IPS-NIHi11 (cell line): ENCODE data around the gene ARL5A.
"Not testable (repeated sequence)": the region's sequence is repeated elsewhere in the genome, so short reads cannot be mapped to it uniquely, and the experiment has no call there.

ENCODE experiments used
- DNase-seq: peaks from one replicate; pipeline ENCODE4 v3.0.0; 2012; ENCODE audit warnings: mixed read lengths, low spot score

ARL5A gene

DNA sequence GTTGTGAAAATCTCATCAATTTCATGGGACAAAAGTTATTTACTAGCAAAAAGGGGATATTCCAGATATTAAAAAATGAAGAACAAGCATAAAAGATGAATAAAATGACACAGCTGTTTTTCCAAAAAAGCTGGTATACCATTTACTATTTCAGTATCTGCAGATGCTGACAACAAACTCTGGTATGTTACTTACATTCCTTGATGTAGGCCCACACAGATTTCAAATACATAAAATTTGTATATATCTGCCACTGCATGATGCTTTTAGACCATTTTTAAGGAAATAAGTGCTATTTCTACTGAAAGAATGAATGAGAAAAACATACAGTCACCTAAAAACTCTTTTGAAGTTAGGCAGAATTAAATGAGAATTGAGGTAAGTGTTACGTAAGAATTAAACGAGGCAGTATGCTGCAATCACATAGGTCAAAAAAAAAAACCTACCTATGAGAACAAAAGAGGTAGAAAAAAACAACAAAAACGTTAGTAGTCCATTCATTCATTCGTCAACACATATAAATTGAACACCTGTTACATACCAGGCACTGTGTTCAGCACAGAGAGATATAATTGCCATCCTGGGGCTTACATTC is 32.5 kb downstream of the ARL5A start:
- no peak for DNase-seq

DNA sequence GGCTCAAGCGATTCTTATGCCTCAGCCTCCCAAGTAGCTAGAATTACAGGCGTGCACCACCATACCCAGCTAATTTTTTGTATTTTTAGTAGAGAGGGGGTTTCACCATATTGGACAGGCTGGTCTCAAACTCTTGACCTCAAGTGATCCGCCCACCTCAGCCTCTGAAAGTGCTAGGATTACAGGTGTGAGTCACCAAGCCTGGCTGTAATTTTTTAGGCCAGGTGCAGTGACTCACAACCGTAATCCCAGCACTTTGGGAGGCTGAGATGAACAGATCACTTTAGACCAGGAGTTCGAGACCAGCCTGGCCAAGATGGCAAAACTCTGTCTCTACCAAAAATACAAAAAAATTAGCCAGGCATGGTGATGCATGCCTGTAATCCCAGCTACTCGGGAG is 33.8 kb downstream of the ARL5A start:
- DNase-seq: not testable (repeated sequence)

DNA sequence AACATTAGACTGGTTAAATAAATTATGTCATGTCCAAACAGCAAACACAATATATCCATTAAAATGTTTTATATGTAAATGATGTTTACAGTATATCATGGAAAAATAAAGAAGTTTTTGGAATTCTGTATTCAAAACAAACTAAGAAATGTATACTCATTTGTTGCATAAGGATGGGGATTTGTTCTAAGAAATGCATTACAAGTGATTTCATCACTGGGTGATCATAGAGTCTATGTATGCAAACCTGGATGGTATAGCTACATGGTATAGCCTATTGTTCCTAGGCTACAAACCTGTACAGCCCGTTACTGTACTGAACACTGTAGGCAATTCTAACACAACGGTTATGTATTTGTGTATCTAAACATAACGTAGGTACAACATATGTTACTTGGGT is 35.1 kb downstream of the ARL5A start:
- DNase-seq: no peak

DNA sequence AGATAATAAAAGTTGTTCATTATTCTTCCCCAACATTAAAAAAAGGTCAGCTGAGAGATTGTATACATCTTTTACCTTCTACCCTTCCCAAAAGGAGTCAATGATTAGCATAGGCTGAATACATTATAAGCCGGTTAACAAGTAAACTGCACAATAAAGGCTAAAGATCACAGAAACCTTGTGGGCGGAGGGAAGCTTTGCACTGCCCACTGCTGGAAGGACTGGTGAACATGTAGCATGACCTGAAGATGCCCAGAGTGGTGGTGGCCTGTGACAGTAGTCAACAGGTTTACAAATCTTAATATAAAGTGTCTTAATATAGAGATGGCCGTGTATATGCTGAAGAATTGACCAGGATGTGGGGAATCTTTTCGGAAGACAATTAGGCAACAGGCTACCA is 35.6 kb downstream of the ARL5A start:
- no peak for DNase-seq

GRCh38 chr2:151791545-151791944 is 36.7 kb downstream of the ARL5A start:
- no peak for DNase-seq

DNA sequence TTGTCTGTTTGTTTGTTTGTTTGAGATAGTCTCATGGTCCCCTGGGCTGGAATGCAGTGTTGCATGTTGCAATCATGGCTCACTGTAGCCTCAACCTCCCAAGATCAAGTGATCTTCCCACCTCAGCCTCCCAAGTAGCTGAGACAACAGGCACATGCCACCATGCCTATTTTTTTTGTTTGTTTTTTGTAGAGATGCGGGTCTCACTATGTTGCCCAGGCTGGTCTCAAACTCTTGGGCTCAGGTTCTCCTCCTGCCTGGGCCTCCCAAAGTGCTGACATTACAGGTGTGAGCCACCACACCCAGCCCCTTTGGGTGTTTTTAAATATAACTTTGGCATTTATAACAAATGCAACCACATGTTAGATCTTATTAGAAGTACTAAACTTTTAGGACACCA is 37.5 kb downstream of the ARL5A start:
- no peak for DNase-seq

DNA sequence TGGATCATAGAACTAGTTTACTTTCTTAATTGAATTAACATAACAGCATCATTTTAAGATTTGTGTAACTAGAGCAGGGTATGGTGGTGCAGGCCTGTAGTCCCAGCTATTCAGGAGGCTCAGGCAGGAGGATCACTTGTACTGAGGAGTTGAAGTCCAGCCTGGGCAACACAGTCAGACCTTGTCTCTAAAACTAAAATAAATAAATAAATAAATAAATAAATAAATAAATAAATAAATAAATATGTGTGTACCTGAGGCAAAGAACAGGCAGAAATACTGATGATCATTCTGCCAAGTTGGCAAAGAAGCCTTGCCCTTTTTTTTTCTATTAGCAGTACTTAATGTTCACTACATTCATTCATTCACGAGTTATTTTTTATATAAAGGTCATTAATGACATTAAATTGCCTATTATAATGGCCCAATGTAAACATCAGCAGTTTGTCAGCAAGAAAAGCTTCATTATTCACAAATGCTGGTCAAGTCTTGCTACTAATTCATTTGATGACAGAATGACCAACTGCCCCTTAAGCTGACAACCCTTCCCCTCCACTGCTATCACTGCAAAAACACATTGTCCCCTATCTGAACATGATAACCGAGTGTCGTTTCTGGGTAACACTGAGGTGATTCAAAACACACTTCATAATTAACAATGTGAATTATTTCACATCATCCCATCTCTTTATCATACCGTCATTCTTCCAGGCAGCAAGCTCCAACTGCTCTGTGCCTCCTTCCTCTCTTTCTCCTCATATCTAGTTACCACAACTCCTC is 39.0 kb downstream of the ARL5A start:
- no peak for DNase-seq

DNA sequence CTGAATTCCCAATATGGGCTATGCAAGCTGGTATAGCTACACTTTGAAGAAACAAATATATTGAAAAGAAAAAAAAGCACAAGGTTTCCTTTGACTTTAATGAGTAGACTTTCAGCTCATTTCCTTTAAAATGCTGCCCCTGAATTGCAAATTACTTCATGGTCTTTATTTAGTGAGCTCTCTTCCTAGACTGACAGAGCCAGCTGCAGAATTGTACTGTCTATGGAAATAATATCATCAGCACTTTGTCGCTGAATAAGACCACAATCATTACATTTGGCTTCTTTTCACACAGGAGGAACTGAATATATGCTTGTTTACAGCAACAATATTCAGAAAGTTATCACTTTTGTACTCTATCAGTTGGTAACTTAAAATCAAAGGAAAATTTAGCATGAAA is 41.7 kb downstream of the ARL5A start:
- DNase-seq: no peak

DNA sequence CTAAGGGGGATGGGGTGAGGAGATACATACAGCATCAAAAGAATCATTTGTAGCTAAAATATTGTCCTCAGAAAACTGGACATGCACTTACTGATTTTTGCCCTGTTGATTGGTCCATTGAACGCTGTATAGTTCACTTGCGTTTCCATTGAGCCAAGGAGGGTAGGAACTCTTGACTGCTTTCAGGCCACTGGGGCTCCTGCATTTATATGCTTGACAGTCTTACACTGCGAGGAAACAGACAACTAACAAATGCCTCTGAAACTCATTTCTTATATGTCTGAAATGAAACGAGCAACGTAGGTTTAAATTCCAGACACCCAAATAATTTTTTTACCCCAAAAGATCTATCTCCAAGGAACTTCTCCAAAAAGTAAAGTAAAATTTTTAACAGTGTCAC is 42.1 kb downstream of the ARL5A start:
- DNase-seq: no peak

GRCh38 chr2:151783133-151783520 is 45.1 kb downstream of the ARL5A start:
- no peak for DNase-seq

DNA sequence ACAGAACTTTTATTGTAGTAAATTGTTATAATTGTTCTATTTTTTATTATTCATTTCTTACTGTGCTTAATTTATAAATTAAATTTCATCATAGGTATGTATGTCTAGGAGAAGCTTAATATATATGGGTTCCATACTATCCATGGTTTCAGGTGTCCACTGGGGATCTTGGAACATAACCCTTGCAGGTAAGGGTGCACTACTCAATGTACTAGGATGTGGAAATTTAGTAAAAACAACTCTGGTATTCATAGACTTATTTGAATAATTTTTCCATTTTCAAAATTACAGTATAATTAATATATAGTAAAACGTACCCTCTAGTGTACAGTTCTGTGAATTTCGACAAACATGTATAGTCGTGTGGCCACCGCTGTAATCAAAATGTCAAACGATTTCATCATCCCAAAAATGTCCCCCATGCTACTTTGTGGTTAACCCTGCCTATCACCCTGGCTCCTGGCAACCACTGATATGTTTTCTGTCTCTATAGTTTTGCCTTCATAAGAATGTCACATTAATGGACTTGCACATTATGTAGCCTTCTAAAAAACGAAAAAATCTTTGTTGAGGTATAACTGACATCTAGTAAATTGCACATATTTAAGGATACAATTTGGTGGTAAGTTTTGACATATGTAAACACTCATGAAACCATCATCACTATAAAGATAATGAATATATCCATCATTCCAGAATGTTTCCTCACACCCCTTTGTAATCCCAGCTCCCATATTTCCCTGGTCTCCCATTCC is 45.7 kb downstream of the ARL5A start:
- no peak for DNase-seq

GRCh38 chr2:151781642-151782041 is 46.6 kb downstream of the ARL5A start:
- DNase-seq: no peak

DNA sequence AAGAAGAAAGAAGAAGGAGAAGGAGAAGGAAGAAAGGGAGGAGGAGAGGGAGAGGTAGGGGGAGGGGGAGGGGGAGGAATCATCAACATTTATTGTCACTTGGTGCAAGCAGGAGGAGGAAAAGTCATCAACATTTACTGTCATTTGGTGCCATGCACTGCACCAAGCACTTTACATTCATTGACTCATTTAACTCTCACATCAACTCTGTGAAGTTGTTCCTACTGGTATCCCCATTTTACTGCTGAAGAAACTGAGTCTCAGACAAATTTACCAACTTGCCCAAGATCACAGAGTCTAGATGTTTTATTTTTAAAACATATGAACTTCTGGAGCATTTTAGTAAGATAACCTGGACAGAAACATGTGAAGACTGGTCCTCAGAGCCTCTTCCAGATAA is 47.3 kb downstream of the ARL5A start:
- no peak for DNase-seq

GRCh38 chr2:151777935-151778334 is 50.3 kb downstream of the ARL5A start:
- DNase-seq: no peak

DNA sequence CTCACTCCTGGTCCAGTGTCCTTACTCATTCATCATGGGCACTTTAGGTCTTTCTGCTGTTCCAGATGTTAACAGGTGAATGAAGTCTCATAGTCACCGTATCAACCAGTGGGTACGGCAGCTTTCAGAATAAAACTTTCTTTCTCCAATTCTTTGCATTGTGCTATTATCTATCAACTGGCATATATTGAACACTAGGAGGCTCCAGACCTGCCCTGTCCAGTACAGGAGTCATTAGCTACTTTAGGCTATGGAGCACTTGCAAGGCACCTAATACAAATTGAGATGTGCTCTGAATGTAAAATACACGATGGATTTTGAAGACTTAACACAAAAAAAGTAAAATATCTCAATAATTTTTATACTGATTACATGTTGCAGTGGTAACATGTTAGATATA is 50.7 kb downstream of the ARL5A start:
- no peak for DNase-seq

- DNase-seq: no peak
These were observed 51.9 kb downstream of the ARL5A start for GRCh38 chr2:151776367-151776766.

DNA sequence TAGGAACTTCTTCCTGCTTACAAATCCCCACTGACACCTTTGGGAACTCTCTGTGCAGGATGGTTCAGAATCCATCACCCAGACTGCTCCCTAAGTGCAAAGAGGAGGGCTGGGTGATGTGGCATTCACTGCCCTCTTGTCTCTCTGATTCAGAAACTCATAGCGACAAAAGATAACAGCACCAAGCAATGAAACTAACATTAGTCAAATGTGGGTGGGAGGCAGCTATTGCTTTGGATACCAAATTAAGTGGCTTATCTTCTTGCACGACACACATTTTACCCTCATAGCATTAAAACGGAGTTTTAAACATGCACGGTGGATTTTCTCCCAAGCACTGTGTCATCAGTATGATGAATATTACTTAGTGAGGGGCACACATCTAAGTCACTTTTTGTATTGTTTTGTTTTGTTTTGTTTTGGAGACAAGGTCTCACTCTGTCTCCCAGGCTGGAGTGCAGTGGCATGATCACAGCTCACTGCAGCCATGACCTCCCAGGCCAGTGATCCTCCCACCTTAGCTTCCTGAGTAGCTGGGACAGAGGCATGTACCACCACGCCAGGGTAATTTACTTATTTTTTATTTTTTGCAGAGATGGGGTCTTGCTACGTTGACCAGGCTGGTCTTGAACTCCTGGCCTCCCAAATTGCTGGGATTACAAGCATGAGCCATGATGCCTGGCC is 53.0 kb downstream of the ARL5A start:
- DNase-seq: no peak

DNA sequence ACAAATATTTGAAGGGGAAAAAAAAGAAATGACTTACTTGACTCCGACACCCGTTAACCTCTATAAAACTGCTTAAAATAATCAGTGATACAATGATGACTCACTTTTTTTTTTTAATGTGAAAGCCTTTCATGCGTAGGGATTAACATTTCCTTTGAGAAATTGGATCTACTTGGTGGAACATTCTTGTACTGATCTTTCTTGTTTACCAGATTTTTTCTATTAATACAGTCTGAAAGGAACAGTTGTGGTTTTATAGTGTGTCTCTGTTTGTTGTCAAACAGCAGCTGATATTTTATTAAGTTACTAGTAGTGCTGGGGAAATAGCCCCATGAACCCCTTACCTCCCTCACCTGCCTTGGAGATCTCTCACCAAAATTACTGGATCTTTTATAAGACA is 53.7 kb downstream of the ARL5A start:
- DNase-seq: no peak

DNA sequence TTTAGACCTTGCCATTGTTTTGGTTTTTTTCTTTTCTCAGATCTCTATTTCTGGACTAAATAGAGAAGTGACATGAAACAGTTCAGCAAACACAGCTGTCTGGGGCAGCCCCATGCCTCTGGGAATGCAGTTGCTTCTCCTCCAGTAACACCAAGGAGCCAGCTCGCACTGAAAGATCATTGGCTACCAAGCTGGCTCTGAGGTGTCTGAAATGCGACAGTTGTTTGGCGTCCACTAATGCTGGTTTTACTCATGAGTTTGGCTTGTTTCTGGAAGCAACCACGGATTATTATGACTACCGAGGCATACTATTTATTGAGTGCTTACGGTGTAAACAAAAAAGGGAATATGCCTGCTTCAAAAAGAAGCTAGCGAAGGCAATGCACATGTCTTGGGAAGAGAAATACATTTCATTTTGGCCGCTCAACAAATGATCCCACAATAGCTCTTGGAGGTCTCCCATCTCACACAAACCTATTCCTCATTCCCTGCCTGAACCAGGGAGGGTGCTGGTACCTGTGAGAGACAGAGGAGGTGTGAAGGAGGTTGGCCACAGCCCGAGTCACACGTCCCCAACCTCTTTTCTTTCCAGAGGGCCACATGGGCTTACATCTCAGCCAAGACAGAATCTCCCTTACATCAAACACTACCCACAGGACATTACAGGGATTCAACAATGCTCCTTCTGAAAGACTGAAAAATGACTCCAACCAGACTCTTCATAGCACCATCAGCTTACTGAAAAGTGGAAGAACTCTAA is 56.4 kb downstream of the ARL5A start:
- no peak for DNase-seq

GRCh38 chr2:151770995-151771394 is 57.2 kb downstream of the ARL5A start:
- DNase-seq: no peak

- DNase-seq: no peak
These were observed 58.6 kb downstream of the ARL5A start for GRCh38 chr2:151769606-151770005.

DNA sequence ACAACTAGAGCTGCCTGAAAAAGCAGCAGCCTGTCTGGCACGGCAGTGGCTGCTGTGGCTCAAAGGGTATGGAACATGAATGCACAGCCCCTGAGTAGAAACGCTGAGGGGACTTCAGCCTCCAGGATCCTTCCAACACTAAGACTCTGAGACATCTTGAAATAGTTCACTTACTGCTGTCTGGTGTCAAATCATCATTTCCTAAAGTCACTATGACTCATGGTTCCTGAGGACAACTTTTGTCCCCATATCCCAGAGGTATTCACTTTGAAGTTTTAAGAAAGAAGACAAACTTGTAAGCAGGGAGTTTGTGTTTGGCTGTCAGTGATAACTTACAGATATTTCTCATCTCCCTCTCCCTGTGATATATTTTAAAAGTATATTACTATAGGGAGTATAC is 60.7 kb downstream of the ARL5A start:
- DNase-seq: no peak
